Esophagus squamous epithelium (tissue), 4 donors: ENCODE measurements around the gene DHX32.

ENCODE experiments used
- POLR2A ChIP-seq, 4 donors: fragments of 450-650 bp; IDR thresholded peaks; one replicate each; pipeline ENCODE4 v1.6.1; 2017; ENCODE audit warnings: antibody characterized with exemption in 4 of 4, mild to moderate bottlenecking in 4 of 4, moderate library complexity in 3 of 4
- TF ChIP-seq, protein P1 (sequence below), 6 experiments: fragments of 450-650 bp in 4 of 6; fragments of 200-600 bp in 2 of 6; sonication (generic) in 2 of 6; IDR thresholded peaks; one replicate each; pipeline ENCODE4 v1.5.1; 2016 to 2019; ENCODE audit warnings: antibody characterized with exemption in 6 of 6, mild to moderate bottlenecking in 4 of 6, moderate library complexity in 4 of 6

- TF ChIP-seq, protein P1, sequence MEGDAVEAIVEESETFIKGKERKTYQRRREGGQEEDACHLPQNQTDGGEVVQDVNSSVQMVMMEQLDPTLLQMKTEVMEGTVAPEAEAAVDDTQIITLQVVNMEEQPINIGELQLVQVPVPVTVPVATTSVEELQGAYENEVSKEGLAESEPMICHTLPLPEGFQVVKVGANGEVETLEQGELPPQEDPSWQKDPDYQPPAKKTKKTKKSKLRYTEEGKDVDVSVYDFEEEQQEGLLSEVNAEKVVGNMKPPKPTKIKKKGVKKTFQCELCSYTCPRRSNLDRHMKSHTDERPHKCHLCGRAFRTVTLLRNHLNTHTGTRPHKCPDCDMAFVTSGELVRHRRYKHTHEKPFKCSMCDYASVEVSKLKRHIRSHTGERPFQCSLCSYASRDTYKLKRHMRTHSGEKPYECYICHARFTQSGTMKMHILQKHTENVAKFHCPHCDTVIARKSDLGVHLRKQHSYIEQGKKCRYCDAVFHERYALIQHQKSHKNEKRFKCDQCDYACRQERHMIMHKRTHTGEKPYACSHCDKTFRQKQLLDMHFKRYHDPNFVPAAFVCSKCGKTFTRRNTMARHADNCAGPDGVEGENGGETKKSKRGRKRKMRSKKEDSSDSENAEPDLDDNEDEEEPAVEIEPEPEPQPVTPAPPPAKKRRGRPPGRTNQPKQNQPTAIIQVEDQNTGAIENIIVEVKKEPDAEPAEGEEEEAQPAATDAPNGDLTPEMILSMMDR (IDR thresholded peaks at IDR 0.05) = no peak
- TF ChIP-seq POLR2A (IDR thresholded peaks at IDR 0.05) = no peak
These were observed 60.4 kb downstream of the DHX32 start for GRCh38 chr10:125820701-125821100.
